ENCODE data around the gene PCSK1N. TPM values are rescaled to one million over a fixed set of nuclear protein-coding genes. Genes with fewer than 3 reads are reported as not detected.
A peak's percentile ranks its signal among the peaks of the same experiment; 100 is the strongest.
"Not testable (repeated sequence)": the region's sequence is repeated elsewhere in the genome, so short reads cannot be mapped to it uniquely, and the experiment has no call there.

Gene PCSK1N
- total RNA-seq, 1 donor from 2014 or later: 0.33 TPM

DNA sequence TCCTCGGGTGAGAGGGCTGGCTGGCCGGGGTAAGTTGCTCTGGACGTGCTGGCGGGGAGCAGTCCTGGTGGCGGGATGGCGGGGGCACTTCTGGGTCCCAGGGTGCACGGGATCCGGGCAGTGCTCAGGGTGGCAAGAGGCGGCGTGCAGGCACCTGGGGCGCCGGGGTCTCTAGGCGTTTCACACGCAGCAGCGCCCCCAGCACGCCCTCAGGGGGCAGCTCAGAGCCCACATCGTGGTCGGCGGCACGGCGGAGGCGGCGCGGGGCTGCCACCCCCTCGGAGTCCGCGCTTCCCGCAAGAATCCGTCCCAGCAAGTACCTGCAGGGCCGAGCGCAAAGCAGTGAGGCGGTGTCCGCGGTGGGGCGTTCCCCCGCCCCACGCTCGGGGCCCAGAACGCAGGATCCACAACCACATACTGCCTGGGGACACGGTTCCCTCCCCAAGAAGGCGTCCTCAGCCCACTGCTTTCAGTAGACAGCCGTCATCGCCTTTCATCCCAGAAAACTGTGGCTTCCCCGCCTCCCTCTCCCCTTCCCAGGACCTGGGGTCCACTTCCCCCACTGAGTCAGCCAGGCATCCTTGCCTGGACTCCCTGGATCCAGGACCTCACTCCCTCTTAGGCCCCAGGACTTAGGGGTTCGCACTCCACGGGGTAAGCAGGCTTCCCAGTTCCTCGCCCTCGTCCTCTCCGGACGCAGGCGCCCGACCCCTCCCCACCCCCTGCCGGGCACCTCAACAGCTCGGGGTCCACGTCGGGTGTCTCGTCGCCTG is 4.1 kb downstream of the PCSK1N start:
- Mint-ChIP-seq H3K27ac (no peak overlapping the region), H3K4me3 (no peak overlapping the region)

DNA sequence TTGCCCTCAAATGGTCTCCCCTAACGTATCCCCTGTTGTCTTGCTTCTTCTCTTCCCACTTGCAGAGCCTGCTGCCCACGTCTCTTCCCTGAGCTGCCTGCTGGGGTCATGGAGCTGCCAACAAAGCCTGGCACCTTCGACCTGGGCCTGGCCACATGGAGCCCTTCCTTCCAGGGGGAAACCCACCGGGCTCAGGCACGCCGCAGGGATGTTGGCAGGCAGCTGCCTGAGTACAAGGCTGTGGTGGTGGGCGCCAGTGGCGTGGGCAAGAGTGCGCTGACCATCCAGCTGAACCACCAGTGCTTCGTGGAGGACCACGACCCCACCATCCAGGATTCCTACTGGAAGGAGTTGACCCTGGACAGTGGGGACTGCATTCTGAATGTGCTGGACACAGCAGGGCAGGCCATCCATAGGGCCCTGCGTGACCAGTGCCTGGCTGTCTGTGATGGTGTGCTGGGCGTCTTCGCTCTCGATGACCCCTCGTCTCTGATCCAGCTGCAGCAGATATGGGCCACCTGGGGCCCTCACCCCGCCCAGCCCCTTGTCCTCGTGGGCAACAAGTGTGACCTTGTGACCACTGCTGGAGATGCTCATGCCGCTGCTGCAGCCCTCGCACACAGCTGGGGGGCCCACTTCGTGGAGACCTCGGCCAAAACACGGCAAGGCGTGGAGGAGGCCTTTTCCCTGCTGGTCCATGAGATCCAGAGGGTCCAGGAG is 6.2 kb downstream of the PCSK1N start:
- H3K4me3 Mint-ChIP-seq: no peak overlapping the region
- H3K36me3 Mint-ChIP-seq (ENCODE audit: low read depth): peaks cover 2% of the 10 kb centered on the region

More for the DNA sequence above, 4.1 kb downstream of the PCSK1N start:
- Mint-ChIP-seq H3K36me3 (ENCODE audit: low read depth) (peaks cover 2% of the 10 kb centered on the region), H3K4me1 (peaks cover 11% of the 10 kb centered on the region), H3K27me3 (peaks cover 58% of the 10 kb centered on the region), H3K9me3 (no peaks in the 10 kb centered on the region)
- intact Hi-C loops (cut with micrococcal nuclease): no loop called here
- DNase-seq: no peak

DNA sequence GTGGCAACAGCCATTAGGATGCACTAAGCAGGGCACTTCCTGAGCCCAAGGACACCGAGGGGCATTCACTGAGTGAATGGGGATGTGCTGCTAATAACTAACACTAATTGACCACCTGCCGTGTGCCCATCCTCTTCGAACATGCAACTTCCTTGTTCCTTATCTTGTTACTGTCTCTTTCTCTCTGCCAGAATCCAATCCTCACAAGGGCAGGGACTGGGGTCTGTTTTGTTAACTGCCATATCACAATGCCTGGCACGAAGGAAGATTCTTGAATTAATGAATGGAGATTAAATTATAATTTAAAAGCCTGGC is 7.8 kb downstream of the PCSK1N start:
- H3K9me3 Mint-ChIP-seq: no peaks in the 10 kb centered on the region
- no peak overlapping the region for H3K4me3 Mint-ChIP-seq
- H3K27ac Mint-ChIP-seq: no peak overlapping the region
- peaks cover 4% of the 10 kb centered on the region for H3K36me3 Mint-ChIP-seq (ENCODE audit: low read depth)
- H3K4me1 Mint-ChIP-seq: no peaks in the 10 kb centered on the region
- DNase-seq: no peak
- intact Hi-C loops (cut with micrococcal nuclease): no loop called here
- H3K27me3 Mint-ChIP-seq: peaks cover 27% of the 10 kb centered on the region

More for the DNA sequence above, 6.2 kb downstream of the PCSK1N start:
- DNase-seq: no peak
- Mint-ChIP-seq H3K9me3 (no peaks in the 10 kb centered on the region), H3K4me1 (peaks cover 3% of the 10 kb centered on the region), H3K27ac (no peak overlapping the region), H3K27me3 (peaks cover 43% of the 10 kb centered on the region)
- intact Hi-C loops (cut with micrococcal nuclease): no loop called here

DNA sequence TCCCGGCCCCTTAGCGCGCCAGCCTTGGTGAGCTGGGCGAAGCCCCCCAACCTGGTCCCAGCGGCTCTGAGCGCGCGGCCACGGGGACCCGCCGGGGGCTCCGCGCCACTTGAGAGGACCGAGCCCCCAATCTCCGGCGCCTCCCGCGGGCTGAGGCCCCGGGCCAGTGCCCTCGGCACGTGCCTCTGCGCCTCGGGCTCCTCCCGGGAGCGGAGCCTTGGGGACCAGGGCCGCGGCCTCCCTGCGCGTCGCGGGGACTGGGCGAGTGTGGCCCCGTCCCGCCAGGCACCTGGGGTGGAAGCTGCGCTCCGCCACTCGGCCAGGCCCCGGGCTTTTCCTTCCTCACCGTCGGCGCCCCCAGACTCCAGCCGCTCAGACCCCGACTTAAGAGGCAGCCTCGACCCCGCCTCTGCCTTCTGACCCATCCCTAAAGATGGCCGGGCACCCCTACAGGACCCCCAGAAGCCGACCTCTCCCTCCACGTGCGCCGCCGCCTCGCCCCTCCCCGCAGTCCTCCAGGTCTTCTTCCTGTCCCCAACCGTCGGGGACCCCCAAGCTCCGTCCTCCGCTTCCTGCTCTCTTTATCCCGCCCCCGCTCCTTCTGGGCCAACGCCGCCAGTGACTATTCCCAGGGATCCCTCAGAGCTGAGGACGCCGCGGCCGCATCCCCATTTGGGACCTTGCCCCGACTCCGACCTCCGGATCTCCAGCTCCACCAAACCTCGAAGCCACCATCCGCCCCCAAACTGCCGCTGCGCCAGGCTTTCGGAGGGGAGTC is 8.3 kb downstream of the PCSK1N start:
- Mint-ChIP-seq H3K4me1 (no peaks in the 10 kb centered on the region), H3K36me3 (ENCODE audit: low read depth) (peaks cover 4% of the 10 kb centered on the region), H3K9me3 (no peaks in the 10 kb centered on the region), H3K27me3 (peaks cover 25% of the 10 kb centered on the region), H3K4me3 (no peak overlapping the region), H3K27ac (peak overlapping the region; percentile 58)
- intact Hi-C loops (cut with micrococcal nuclease): no loop called here
- no peak for DNase-seq

DNA sequence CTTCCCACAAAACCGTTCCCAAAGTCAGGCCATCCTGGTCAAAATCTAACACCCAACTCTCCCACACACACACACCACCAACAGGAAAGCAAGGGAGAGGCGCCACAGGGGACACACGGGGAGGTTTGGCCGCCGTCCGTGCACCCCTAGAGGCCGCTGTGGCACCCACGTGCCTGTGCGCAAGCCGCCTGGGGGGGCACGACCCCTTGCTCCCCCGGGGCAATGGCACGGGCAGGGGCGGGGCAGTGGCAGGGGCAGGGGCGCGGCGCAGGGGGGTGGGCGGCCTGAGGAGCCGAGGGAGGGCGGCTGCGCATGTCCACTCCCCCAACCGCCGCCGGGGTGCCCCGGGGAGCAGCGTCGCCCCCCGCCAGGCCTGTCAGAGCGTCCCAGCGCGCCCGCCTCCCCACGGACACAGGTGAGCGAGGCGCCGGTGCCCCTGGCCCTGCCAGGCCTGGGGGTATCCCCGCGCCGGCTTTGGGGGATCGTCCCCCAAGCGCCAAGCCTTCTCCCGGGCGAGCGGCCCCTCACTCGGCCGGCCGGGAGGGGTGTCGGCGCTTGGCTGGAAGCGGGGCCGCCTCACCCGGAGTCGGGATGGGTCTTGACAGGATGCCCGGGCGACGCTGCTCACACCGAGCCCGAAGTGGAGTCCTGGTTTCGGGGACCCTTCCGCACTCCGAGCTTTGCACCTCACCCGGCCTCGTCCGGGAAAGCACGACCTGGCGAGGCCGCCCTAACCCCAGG is 9.1 kb downstream of the PCSK1N start, which contains the start of gene ERAS:
Gene ERAS (plus strand): TSS at position 379 of the 741 bp plus-strand sequence. CDS start 2,611 bp downstream, outside the sequence.
- DNase-seq: no peak
- intact Hi-C loops (cut with micrococcal nuclease): no loop called here
- Mint-ChIP-seq H3K36me3 (ENCODE audit: low read depth) (peaks cover 4% of the 10 kb centered on the region), H3K27ac (peak within 1 kb of the TSS; percentile 58), H3K9me3 (no peaks in the 10 kb centered on the region), H3K27me3 (peaks cover 25% of the 10 kb centered on the region), H3K4me1 (no peaks in the 10 kb centered on the region), H3K4me3 (no peak within 1 kb of the TSS)

DNA sequence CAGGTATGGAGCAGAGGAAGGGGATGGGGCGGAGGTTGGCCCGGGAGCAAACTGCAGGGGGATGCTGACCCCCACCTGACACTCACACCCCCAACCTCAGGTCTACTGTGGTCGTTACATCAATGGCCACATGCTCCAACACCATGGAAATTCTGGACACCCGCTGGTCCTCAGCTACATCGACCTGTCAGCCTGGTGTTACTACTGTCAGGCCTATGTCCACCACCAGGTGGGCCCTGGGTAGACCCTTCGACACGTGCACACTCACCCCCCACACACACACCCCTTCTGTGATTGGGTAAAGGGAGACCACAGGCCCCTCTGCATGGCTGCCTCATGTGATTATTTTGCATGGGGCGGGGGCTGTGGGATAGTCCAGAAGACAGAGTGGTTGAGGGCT is 11.3 kb downstream of the PCSK1N start:
- DNase-seq: no peak
- H3K27me3 Mint-ChIP-seq: peaks cover 14% of the 10 kb centered on the region
- H3K4me3 Mint-ChIP-seq: no peak overlapping the region
- H3K9me3 Mint-ChIP-seq: no peaks in the 10 kb centered on the region
- H3K36me3 Mint-ChIP-seq (ENCODE audit: low read depth): peaks cover 4% of the 10 kb centered on the region
- no peaks in the 10 kb centered on the region for H3K4me1 Mint-ChIP-seq
- no peak overlapping the region for H3K27ac Mint-ChIP-seq
- intact Hi-C loops (cut with micrococcal nuclease): no loop called here

DNA sequence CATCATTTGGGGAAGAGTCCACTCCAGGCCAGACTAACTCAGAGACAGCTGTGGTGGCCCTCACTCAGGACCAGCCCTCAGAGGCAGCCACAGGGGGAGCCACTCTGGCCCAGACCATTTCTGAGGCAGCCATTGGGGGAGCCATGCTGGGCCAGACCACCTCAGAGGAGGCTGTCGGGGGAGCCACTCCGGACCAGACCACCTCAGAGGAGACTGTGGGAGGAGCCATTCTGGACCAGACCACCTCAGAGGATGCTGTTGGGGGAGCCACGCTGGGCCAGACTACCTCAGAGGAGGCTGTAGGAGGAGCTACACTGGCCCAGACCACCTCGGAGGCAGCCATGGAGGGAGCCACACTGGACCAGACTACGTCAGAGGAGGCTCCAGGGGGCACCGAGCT is 12.4 kb downstream of the PCSK1N start:
- H3K36me3 Mint-ChIP-seq (ENCODE audit: low read depth): peaks cover 4% of the 10 kb centered on the region
- intact Hi-C loops (cut with micrococcal nuclease): no loop called here
- H3K27me3 Mint-ChIP-seq: peaks cover 6% of the 10 kb centered on the region
- H3K4me3 Mint-ChIP-seq: no peak overlapping the region
- no peak for DNase-seq
- no peaks in the 10 kb centered on the region for H3K4me1 Mint-ChIP-seq
- no peaks in the 10 kb centered on the region for H3K9me3 Mint-ChIP-seq
- H3K27ac Mint-ChIP-seq: no peak overlapping the region

DNA sequence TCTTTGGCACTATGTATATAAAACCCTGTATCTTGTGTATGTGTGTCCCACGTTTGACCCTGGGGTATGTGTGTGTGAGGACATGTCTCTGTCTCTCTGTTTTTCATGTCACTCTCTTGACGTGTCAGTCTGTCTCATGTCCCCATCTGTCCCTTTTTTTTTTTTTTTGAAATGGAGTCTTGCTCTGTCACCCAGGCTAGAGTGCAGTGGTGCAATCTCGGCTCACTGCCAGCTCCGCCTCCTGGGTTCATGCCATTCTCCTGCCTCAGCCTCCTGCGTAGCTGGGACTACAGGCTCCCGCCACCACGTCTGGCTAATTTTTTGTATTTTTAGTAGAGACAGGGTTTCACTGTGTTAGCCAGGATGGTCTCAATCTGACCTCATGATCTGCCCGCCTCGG is 16.0 kb downstream of the PCSK1N start:
- H3K9me3 Mint-ChIP-seq; DNase-seq; intact Hi-C loops (cut with micrococcal nuclease); H3K4me3 Mint-ChIP-seq; H3K4me1 Mint-ChIP-seq; H3K36me3 Mint-ChIP-seq (ENCODE audit: low read depth); H3K27me3 Mint-ChIP-seq; H3K27ac Mint-ChIP-seq: not testable (repeated sequence)

DNA sequence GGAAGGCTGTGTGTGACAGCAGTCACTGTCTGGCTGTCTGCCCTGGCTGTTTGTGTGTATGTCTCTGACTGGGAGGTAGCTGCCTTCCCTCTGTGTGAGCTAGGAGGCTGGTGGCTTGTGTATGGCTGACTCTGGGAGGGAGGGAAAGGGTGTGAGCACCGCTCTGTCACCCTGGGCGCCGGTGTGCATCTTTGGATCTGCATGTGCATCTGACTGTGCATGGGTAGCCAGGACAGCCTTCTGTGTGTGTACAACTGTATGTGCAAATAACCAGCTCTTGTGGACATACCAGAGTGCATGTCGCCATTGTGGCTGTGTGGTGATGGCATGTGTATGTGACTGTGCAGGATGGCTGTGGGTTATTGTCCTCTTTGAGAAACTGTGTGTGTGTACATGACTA is 16.5 kb downstream of the PCSK1N start:
- no peaks in the 10 kb centered on the region for H3K9me3 Mint-ChIP-seq
- DNase-seq: no peak
- no peaks in the 10 kb centered on the region for H3K27me3 Mint-ChIP-seq
- no peak overlapping the region for H3K27ac Mint-ChIP-seq
- no peaks in the 10 kb centered on the region for H3K4me1 Mint-ChIP-seq
- peaks cover 9% of the 10 kb centered on the region for H3K36me3 Mint-ChIP-seq (ENCODE audit: low read depth)
- H3K4me3 Mint-ChIP-seq: no peak overlapping the region
- intact Hi-C loops (cut with micrococcal nuclease): no loop called here

DNA sequence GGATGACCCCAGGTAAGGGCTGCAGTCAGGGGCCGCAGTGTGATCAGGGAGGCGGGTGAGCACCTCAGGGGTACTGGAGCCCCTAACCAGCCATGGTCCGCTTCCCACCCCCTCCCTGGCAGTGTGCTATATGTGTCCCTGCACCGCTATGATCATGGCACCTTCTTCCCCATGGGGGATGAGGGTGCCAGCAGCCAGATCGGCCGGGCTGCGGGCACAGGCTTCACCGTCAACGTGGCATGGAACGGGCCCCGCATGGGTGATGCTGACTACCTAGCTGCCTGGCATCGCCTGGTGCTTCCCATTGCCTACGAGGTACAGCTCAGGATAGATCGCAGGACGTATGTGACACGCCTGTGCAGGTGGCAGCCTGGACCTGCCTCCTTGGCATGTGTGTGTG is 17.3 kb downstream of the PCSK1N start:
- no peaks in the 10 kb centered on the region for H3K27me3 Mint-ChIP-seq

DNA sequence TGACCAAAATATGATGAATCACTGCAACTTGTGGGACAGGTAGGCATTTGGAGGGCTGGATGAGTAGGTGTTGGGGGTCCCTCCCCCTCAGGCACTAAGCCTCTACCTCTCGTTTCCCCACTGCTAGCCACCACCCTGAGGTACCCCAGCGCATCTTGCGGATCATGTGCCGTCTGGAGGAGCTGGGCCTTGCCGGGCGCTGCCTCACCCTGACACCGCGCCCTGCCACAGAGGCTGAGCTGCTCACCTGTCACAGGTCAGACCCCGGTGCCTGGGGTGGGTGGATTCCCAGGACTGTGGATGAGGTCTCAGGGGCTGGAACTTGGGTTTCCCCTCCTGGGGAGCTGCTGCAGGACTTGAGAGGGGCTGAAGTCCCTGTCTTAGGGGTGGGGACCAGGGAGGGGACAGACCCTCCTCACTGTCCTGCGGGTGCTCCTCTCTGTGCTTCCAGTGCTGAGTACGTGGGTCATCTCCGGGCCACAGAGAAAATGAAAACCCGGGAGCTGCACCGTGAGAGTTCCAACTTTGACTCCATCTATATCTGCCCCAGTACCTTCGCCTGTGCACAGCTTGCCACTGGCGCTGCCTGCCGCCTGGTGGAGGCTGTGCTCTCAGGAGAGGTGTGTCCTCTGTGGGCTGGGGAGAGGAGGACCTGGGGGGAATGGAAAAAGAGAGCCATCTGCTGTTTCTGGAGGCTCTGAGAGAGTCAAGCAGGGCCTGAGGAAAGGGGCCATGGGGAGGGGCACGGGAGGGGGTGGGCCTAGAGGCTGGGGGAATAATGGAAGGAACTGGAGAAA is 19.2 kb downstream of the PCSK1N start:
- Mint-ChIP-seq H3K4me1 (no peaks in the 10 kb centered on the region), H3K27ac (no peak overlapping the region), H3K27me3 (no peaks in the 10 kb centered on the region), H3K4me3 (no peak overlapping the region), H3K9me3 (no peaks in the 10 kb centered on the region), H3K36me3 (ENCODE audit: low read depth) (peaks cover 14% of the 10 kb centered on the region)
- DNase-seq: no peak
- intact Hi-C loops (cut with micrococcal nuclease): no loop called here

More for the DNA sequence above, 17.3 kb downstream of the PCSK1N start:
- Mint-ChIP-seq H3K9me3 (no peaks in the 10 kb centered on the region), H3K27ac (no peak overlapping the region), H3K4me3 (no peak overlapping the region), H3K4me1 (no peaks in the 10 kb centered on the region), H3K36me3 (ENCODE audit: low read depth) (peaks cover 8% of the 10 kb centered on the region)
- no peak for DNase-seq
- intact Hi-C loops (cut with micrococcal nuclease): no loop called here

DNA sequence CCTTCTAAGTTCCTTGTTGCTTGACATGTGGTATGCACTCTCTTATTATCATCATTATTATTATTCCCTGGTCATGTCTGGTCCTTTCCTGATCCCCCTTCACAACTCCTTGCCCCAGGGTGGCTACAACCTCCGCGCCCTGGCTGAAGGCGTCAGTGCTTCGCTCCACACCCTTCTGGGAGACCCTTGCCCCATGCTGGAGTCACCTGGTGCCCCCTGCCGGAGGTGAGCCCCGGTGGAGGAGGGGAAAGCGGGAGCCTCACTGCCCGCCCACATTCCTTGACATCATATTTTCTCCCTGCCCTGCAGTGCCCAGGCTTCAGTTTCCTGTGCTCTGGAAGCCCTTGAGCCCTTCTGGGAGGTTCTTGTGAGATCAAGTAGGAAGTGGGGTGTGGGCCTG is 20.1 kb downstream of the PCSK1N start:
- no peaks in the 10 kb centered on the region for H3K9me3 Mint-ChIP-seq
- H3K27ac Mint-ChIP-seq: no peak overlapping the region
- H3K4me3 Mint-ChIP-seq: no peak overlapping the region
- no peaks in the 10 kb centered on the region for H3K4me1 Mint-ChIP-seq
- H3K36me3 Mint-ChIP-seq (ENCODE audit: low read depth): peaks cover 16% of the 10 kb centered on the region
- no peaks in the 10 kb centered on the region for H3K27me3 Mint-ChIP-seq
- DNase-seq: no peak
- intact Hi-C loops (cut with micrococcal nuclease): no loop called here

DNA sequence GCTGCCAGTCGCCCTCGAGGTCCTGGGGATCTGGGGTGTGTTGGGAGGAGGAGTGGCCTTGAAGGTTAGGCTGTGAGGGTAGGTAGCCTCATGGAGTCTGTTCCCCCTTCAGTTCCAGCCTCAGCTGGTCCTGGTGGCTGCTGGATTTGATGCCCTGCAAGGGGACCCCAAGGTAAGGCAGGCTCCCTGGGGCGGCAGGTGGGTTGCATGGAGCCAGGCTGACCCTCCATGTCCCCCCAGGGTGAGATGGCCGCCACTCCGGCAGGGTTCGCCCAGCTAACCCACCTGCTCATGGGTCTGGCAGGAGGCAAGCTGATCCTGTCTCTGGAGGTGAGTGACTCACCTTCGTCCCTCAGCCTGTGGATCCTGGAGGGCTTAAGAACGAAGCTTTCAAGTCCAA is 20.7 kb downstream of the PCSK1N start:
- H3K36me3 Mint-ChIP-seq (ENCODE audit: low read depth): peaks cover 16% of the 10 kb centered on the region
- H3K27ac Mint-ChIP-seq: no peak overlapping the region
- intact Hi-C loops (cut with micrococcal nuclease): no loop called here
- no peaks in the 10 kb centered on the region for H3K9me3 Mint-ChIP-seq
- no peaks in the 10 kb centered on the region for H3K4me1 Mint-ChIP-seq
- no peak for DNase-seq
- no peak overlapping the region for H3K4me3 Mint-ChIP-seq
- no peaks in the 10 kb centered on the region for H3K27me3 Mint-ChIP-seq

Data from activated CD4-positive, alpha-beta T cell treated with anti-CD3 and anti-CD28 coated beads, Interleukin-2, amount 10 ng/mL, durations not matched to agents 24 days and 14 days (primary cell).